ENCODE measurements around the gene LAMC3.

Gene LAMC3

GRCh38 chr9:131008909-131009618, at the start of gene LAMC3:
Gene LAMC3, plus strand, starts transcription at chr9:131009174. Its CDS starts 41 bp downstream, at chr9:131009215.
- Histone ChIP-seq H3K4me1 (no peaks in the 10 kb centered on the region), H3K9me3 (no peaks in the 10 kb centered on the region), H3K27me3 (ENCODE audit: low read depth) (no peaks in the 10 kb centered on the region), H3K4me3 (peak within 1 kb of the TSS; percentile 16), H3K36me3 (replicated peaks) (no peaks in the 10 kb centered on the region)
- peak; percentile 27 to 68 for DNase-seq (ENCODE audit: low spot score in 2 of 2)
- in situ Hi-C loops (cut with MboI; ENCODE audit: low sequenced_read_pairs), result no loop called here

- in situ Hi-C loops (cut with MboI; ENCODE audit: low sequenced_read_pairs), result no loop called here
- Histone ChIP-seq H3K9me3 (no peaks in the 10 kb centered on the region), H3K36me3 (replicated peaks) (no peaks in the 10 kb centered on the region), H3K4me3 (no peak overlapping the region), H3K4me1 (no peaks in the 10 kb centered on the region), H3K27me3 (ENCODE audit: low read depth) (no peaks in the 10 kb centered on the region)
- no peak for DNase-seq (ENCODE audit: low spot score in 2 of 2)
Measured at GRCh38 chr9:130959809-130960334, 49.1 kb upstream of the LAMC3 start.

GRCh38 chr9:130960522-130961378, 48.2 kb upstream of the LAMC3 start:
- Histone ChIP-seq H3K4me3 (no peak overlapping the region), H3K4me1 (no peaks in the 10 kb centered on the region), H3K9me3 (no peaks in the 10 kb centered on the region), H3K36me3 (replicated peaks) (no peaks in the 10 kb centered on the region), H3K27me3 (ENCODE audit: low read depth) (no peaks in the 10 kb centered on the region)
- in situ Hi-C loops (cut with MboI; ENCODE audit: low sequenced_read_pairs), result no loop called here
- no peak for DNase-seq (ENCODE audit: low spot score in 2 of 2)

- in situ Hi-C loops (cut with MboI; ENCODE audit: low sequenced_read_pairs), result no loop called here
- H3K4me3 ChIP-seq, result no peak overlapping the region
- H3K4me1 ChIP-seq, result no peaks in the 10 kb centered on the region
- no peaks in the 10 kb centered on the region for H3K27me3 ChIP-seq (ENCODE audit: low read depth)
- no peaks in the 10 kb centered on the region for H3K36me3 ChIP-seq (replicated peaks)
- no peak for DNase-seq (ENCODE audit: low spot score in 2 of 2)
- H3K9me3 ChIP-seq, result no peaks in the 10 kb centered on the region
Measured at GRCh38 chr9:130961511-130962300, 47.3 kb upstream of the LAMC3 start.

DNA sequence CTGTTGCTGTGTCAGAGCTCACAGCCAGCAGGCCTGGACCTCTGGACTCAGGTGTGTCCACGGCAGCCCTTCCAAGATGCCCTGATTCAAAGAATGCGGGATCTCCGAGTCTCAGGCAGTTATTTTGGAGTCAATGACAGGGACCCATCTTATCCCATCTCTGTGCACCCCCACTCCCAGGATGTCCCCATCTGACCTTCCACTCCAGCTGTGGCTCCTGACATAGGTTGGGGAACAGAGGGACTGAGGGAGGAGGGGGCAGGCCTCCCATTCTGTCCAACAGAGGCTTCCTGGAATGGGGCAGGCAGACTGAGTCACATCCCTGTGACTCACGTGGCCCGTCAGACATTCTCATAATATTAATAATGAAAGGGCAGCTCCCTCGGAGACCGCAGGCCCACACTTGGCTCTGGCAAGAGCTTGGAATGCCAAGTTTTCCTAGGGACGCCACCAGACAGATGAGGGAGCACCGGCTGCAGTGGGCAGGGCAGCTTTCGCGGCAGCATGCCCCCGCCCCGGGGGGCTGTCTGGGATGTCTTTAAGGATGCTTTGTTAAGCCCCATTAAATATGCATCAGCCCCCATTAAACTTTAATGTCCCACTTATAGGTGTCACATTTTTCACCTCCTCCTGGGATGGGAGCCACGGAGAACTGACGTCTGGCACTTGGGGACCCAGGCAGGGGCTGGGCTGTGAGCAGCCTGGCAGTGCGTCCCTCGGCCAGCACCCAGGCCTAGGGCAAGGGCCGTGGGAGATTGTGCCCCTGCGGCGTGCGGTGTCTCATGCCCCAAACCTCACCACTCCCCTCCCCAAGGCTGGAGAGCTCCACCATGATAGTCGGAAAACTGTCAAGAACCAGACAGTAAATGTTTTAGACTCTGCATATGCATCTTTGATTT, 46.3 kb upstream of the LAMC3 start:
- no peak overlapping the region for H3K4me3 ChIP-seq
- H3K9me3 ChIP-seq, result no peaks in the 10 kb centered on the region
- H3K36me3 ChIP-seq (replicated peaks), result no peaks in the 10 kb centered on the region
- no peaks in the 10 kb centered on the region for H3K27me3 ChIP-seq (ENCODE audit: low read depth)
- no peaks in the 10 kb centered on the region for H3K4me1 ChIP-seq
- DNase-seq (ENCODE audit: low spot score in 2 of 2), result no peak
- in situ Hi-C loops (cut with MboI; ENCODE audit: low sequenced_read_pairs), result no loop called here

GRCh38 chr9:130963337-130963908, 45.6 kb upstream of the LAMC3 start:
- H3K27me3 ChIP-seq (ENCODE audit: low read depth), result no peaks in the 10 kb centered on the region
- in situ Hi-C loops (cut with MboI; ENCODE audit: low sequenced_read_pairs), result no loop called here
- DNase-seq (ENCODE audit: low spot score in 2 of 2), result no peak
- no peak overlapping the region for H3K4me3 ChIP-seq
- no peaks in the 10 kb centered on the region for H3K4me1 ChIP-seq
- H3K36me3 ChIP-seq (replicated peaks), result no peaks in the 10 kb centered on the region
- H3K9me3 ChIP-seq, result no peaks in the 10 kb centered on the region

- DNase-seq (ENCODE audit: low spot score in 2 of 2), result no peak
- Histone ChIP-seq H3K9me3 (no peaks in the 10 kb centered on the region), H3K27me3 (ENCODE audit: low read depth) (no peaks in the 10 kb centered on the region), H3K36me3 (replicated peaks) (no peaks in the 10 kb centered on the region), H3K4me3 (no peak overlapping the region), H3K4me1 (no peaks in the 10 kb centered on the region)
- in situ Hi-C loops (cut with MboI; ENCODE audit: low sequenced_read_pairs), result no loop called here
Measured at GRCh38 chr9:130963916-130964315, 45.1 kb upstream of the LAMC3 start.

- in situ Hi-C loops (cut with MboI; ENCODE audit: low sequenced_read_pairs), result no loop called here
- Histone ChIP-seq H3K36me3 (replicated peaks) (no peaks in the 10 kb centered on the region), H3K4me3 (no peak overlapping the region)
Measured at GRCh38 chr9:130965680-130966079, 43.3 kb upstream of the LAMC3 start.

GRCh38 chr9:130970052-130970451, 38.9 kb upstream of the LAMC3 start:
- Histone ChIP-seq H3K36me3 (replicated peaks) (no peaks in the 10 kb centered on the region), H3K4me1 (no peaks in the 10 kb centered on the region), H3K9me3 (no peaks in the 10 kb centered on the region), H3K27me3 (ENCODE audit: low read depth) (no peaks in the 10 kb centered on the region), H3K4me3 (no peak overlapping the region)
- DNase-seq (ENCODE audit: low spot score in 2 of 2), result no peak
- in situ Hi-C loops (cut with MboI; ENCODE audit: low sequenced_read_pairs), result no loop called here

More at GRCh38 chr9:130965680-130966079, 43.3 kb upstream of the LAMC3 start:
- Histone ChIP-seq H3K9me3 (no peaks in the 10 kb centered on the region), H3K27me3 (ENCODE audit: low read depth) (no peaks in the 10 kb centered on the region), H3K4me1 (no peaks in the 10 kb centered on the region)
- DNase-seq (ENCODE audit: low spot score in 2 of 2), result no peak

GRCh38 chr9:130970855-130971254, 38.1 kb upstream of the LAMC3 start:
- in situ Hi-C loops (cut with MboI; ENCODE audit: low sequenced_read_pairs), result no loop called here
- DNase-seq (ENCODE audit: low spot score in 2 of 2), result no peak
- Histone ChIP-seq H3K4me3 (no peak overlapping the region), H3K27me3 (ENCODE audit: low read depth) (no peaks in the 10 kb centered on the region), H3K4me1 (no peaks in the 10 kb centered on the region), H3K36me3 (replicated peaks) (no peaks in the 10 kb centered on the region), H3K9me3 (no peaks in the 10 kb centered on the region)

DNA sequence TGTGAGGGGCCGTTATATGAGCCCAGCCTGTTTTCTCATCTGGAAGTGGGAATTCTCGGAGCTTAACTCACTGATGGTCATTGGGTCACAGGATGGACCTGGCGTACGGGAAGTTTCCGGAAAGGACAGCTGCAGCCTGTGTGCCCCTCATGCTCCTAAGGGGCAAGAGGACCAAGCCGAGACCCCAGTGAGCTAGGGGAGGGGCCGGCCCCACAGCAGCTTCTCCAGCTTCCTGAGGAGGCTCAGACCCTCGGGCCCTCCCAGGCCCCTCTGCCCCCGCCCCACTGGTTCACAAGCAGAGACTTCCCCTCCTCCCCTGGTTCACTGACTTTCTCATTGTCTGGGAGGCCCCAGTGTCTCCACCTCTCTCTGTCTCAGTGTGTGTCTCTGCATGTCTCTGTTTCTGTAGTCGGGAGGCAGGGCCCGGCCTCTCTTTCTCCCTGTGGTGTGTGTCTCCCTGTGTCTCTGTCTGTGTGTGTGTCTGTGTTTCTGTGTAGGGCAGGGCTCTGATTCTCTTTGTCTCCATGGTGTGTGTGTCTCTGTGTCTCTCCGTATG, 37.6 kb upstream of the LAMC3 start:
- H3K4me1 ChIP-seq, result no peaks in the 10 kb centered on the region
- H3K36me3 ChIP-seq (replicated peaks), result no peaks in the 10 kb centered on the region
- in situ Hi-C loops (cut with MboI; ENCODE audit: low sequenced_read_pairs), result no loop called here
- no peak overlapping the region for H3K4me3 ChIP-seq
- DNase-seq (ENCODE audit: low spot score in 2 of 2), result no peak
- H3K27me3 ChIP-seq (ENCODE audit: low read depth), result no peaks in the 10 kb centered on the region
- H3K9me3 ChIP-seq, result no peaks in the 10 kb centered on the region

DNA sequence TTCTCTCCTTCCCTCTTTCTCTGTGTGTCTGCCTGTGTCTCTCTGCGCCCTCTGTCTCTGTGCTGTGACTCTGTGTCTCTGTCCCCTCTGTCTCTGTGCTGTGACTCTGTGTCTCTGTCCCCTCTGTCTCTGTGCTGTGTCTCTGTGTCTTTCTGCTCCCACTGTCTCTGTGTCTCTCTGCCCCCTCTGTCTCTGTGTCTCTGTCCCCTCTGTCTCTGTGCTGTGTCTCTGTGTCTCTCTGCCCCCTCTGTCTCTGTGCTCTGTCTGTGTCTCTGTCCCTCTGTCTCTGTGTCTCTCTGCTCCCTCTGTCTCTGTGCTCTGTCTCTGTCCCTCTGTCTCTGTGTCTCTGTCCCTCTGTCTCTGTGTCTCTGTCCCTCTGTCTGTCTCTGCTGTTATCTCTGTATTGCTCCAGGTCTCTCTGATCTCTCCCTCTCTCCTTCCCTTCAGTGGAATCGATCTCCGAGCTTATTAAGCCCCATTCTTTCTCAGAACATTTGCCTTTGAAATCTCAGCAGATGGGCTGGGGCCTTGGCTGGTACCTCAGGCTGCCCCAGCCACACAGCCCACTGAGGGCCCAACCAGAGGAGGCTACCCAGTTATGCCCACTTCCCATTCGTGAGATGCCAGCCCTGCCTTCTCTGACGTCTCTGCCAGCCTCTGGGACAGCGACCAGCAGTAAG, 36.6 kb upstream of the LAMC3 start:
- Histone ChIP-seq H3K36me3 (replicated peaks) (no peaks in the 10 kb centered on the region), H3K9me3 (no peaks in the 10 kb centered on the region), H3K27me3 (ENCODE audit: low read depth) (no peaks in the 10 kb centered on the region), H3K4me3 (no peak overlapping the region), H3K4me1 (no peaks in the 10 kb centered on the region)
- in situ Hi-C loops (cut with MboI; ENCODE audit: low sequenced_read_pairs), result no loop called here
- no peak for DNase-seq (ENCODE audit: low spot score in 2 of 2)

Measured in HAP-1 (cell line).